SK-N-SH (cell line): ENCODE results near the gene TPD52L2. TPM values are rescaled to one million over a fixed set of nuclear protein-coding genes. Genes with fewer than 3 reads are reported as not detected.

Experiments used
- CTCF ChIA-PET: fragments of 300-600, 350-600 bp; formaldehyde crosslinking; extraction: SDS; loops from one replicate; lab custom pipeline; 2021; lab: Yijun Ruan, JAX
- POLR2A ChIA-PET: fragments of 350-600 bp; sonication (Branson Sonifier 250); formaldehyde crosslinking; extraction: SDS; loops from one replicate; lab custom pipeline; 2020; ENCODE audit warnings: antibody characterized with exemption, inconsistent platforms; lab: Yijun Ruan, JAX
- DNase-seq: peaks from one replicate; pipeline ENCODE4 v3.0.0; 2012
- H2AFZ ChIP-seq: fragments of 200-600 bp; sonication (generic); 2 replicates; pipeline ENCODE4 v1.8.1; 2016; ENCODE audit warnings: antibody characterized with exemption, mild to moderate bottlenecking, low read depth
- H3F3A ChIP-seq: fragments of 200-600 bp; sonication (generic); replicated peaks from 2 replicates; pipeline ENCODE3; 2016; ENCODE audit warnings: antibody characterized with exemption, mild to moderate bottlenecking; ENCODE audit not compliant: insufficient read depth
- H3K27ac ChIP-seq, 2 experiments: fragments of 200-500 bp in 1 of 2; fragments of 200-600 bp in 1 of 2; sonication (Bioruptor generic) in 1 of 2; sonication (generic), shearing (Covaris generic) in 1 of 2; 2 replicates each; pipeline versions ENCODE4 v1.5.1 to v1.6.1; 2014 to 2016; ENCODE audit warnings: low read depth in 2 of 2, inconsistent platforms in 1 of 2, low read length in 1 of 2, mild to moderate bottlenecking in 1 of 2, mixed read lengths in 1 of 2
- H3K27me3 ChIP-seq: fragments of 200-600 bp; sonication (generic), shearing (Covaris generic); 2 replicates; pipeline ENCODE4 v1.6.1; 2016; ENCODE audit warnings: mixed run types; ENCODE audit not compliant: insufficient read depth
- H3K36me3 ChIP-seq, 2 experiments: fragments of 200-500 bp in 1 of 2; fragments of 200-600 bp in 1 of 2; sonication (Bioruptor generic) in 1 of 2; sonication (generic) in 1 of 2; replicated peaks in 1 of 2; 2 replicates each; pipeline versions ENCODE3 to v1.5.1; 2014 to 2016; ENCODE audit warnings: low read length in 1 of 2, mild to moderate bottlenecking in 1 of 2; ENCODE audit not compliant: insufficient read depth in 2 of 2, control insufficient read depth in 1 of 2
- H3K4me1 ChIP-seq, 2 experiments: fragments of 200-500 bp in 1 of 2; fragments of 200-600 bp in 1 of 2; sonication (Bioruptor generic) in 1 of 2; sonication (generic), shearing (Covaris generic) in 1 of 2; 2 replicates each; pipeline versions ENCODE4 v1.5.1 to v1.6.1; 2014 to 2016; ENCODE audit warnings: low read depth in 1 of 2, low read length in 1 of 2, mixed run types in 1 of 2; ENCODE audit not compliant: insufficient read depth in 2 of 2, control insufficient read depth in 1 of 2
- H3K4me2 ChIP-seq: fragments of 200-600 bp; sonication (generic), shearing (Covaris generic); 2 replicates; pipeline ENCODE4 v1.6.1; 2017; ENCODE audit warnings: mixed run types
- H3K4me3 ChIP-seq, 2 experiments: fragments of 200-500 bp in 1 of 2; fragments of 200-600 bp in 1 of 2; sonication (Bioruptor generic) in 1 of 2; sonication (generic), shearing (Covaris generic) in 1 of 2; 2 replicates each; pipeline versions ENCODE4 v1.5.1 to v1.8.1; 2014 to 2016; ENCODE audit warnings: low read depth in 2 of 2, inconsistent platforms in 1 of 2, low read length in 1 of 2, mild to moderate bottlenecking in 1 of 2, mixed read lengths in 1 of 2, moderate library complexity in 1 of 2
- H3K79me2 ChIP-seq: fragments of 200-600 bp; sonication (generic); 2 replicates; pipeline ENCODE4 v1.8.1; 2017; ENCODE audit warnings: mild to moderate bottlenecking; ENCODE audit not compliant: insufficient read depth
- H3K9ac ChIP-seq: fragments of 200-600 bp; sonication (generic); 2 replicates; pipeline ENCODE4 v1.6.1; 2017; ENCODE audit warnings: mixed run types
- H3K9me2 ChIP-seq: fragments of 200-600 bp; sonication (generic); 2 replicates; pipeline ENCODE4 v1.6.1; 2017; ENCODE audit warnings: mixed run types
- H3K9me3 ChIP-seq: fragments of 200-600 bp; sonication (generic); 2 replicates; pipeline ENCODE4 v1.6.1; 2017; ENCODE audit warnings: mixed run types, mild to moderate bottlenecking, moderate library complexity
- H4K20me1 ChIP-seq: fragments of 200-600 bp; sonication (generic); 2 replicates; pipeline ENCODE4 v1.6.1; 2017; ENCODE audit warnings: mild to moderate bottlenecking, mixed run types; ENCODE audit not compliant: insufficient read depth
- CHD2 ChIP-seq: fragments of 150-350 bp; IDR thresholded peaks from 2 replicates; pipeline ENCODE4 v1.6.1; 2018; ENCODE audit warnings: low read length; ENCODE audit not compliant: partially characterized antibody
- EP300 ChIP-seq, 2 experiments: IDR thresholded peaks; 2 replicates each; pipeline versions ENCODE4 v1.4.0 to v1.6.1; 2012; ENCODE audit warnings: borderline replicate concordance in 1 of 2, low read depth in 1 of 2, low read length in 1 of 2
- EZH2phosphoT487 ChIP-seq: fragments of 200-600 bp; sonication (generic); IDR thresholded peaks from 2 replicates; pipeline ENCODE4 v1.6.1; 2017; ENCODE audit warnings: low read depth, mixed run types, mild to moderate bottlenecking, antibody characterized with exemption, moderate library complexity, borderline replicate concordance
- MEF2A ChIP-seq: IDR thresholded peaks from 2 replicates; pipeline ENCODE4 v1.4.0; 2012; ENCODE audit warnings: low read depth, borderline replicate concordance
- MXI1 ChIP-seq: IDR thresholded peaks from 2 replicates; pipeline ENCODE4 v1.6.1; 2012; ENCODE audit warnings: mild to moderate bottlenecking, low read depth, low read length, improper control_type of control experiment
- NRF1 ChIP-seq: IDR thresholded peaks from 2 replicates; pipeline ENCODE4 v1.6.1; 2012; ENCODE audit warnings: low read depth, mild to moderate bottlenecking, low read length
- RAD21 ChIP-seq: IDR thresholded peaks from 2 replicates; pipeline ENCODE4 v1.6.1; 2012; ENCODE audit warnings: mild to moderate bottlenecking, low read length
- SMC3 ChIP-seq: IDR thresholded peaks from 2 replicates; pipeline ENCODE4 v1.6.1; 2012; ENCODE audit warnings: low read depth, low read length, improper control_type of control experiment
- WGBS: methylation state at CpG from one replicate; pipeline ENCODE4 v1.1.6; 2017; ENCODE audit warnings: low lambda C conversion rate; 5-methylcytosine and 5-hydroxymethylcytosine counted together
- polyA plus RNA-seq, 3 experiments: library from polyadenylated mRNA; depleted of rRNA; stranded (reverse); fragments of >200 nt; gene quantifications; 2 replicates each; pipeline ENCODE4 v1.2.3, GENCODE V29; 2012
- TF ChIP-seq, protein P1 (sequence below): fragments of 150-350 bp; IDR thresholded peaks from 2 replicates; pipeline ENCODE4 v1.6.1; 2016; ENCODE audit warnings: mild to moderate bottlenecking, low read depth, low read length
- TF ChIP-seq, protein P2 (sequence below): fragments of 150-350 bp; IDR thresholded peaks from 2 replicates; pipeline ENCODE4 v1.6.1; 2017; ENCODE audit warnings: antibody characterized with exemption, low read length, low read depth, borderline replicate concordance

The TPD52L2 gene
- polyA plus RNA-seq, 1 of the 3 experiments (the other 2 are of a cell fraction) = 137 TPM

DNA sequence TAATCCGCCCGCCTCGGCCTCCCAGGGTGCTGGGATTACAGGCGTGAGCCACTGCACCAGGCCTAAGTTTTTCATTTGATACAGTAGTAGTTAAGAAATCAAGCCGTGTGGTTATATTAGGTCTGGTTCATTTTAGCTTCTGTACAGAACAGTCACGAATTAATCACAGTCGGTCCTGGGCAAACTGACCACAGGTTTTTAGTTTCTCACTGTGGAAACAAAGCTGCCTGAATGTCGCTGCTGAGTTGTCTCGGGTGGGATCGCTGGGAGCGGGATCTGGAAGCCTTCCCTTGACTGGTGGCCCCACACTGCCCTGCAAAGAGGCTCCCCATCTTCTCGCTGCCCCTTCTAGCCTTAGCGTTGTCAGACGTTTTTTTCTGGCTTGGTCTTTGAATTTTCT is 72.5 kb downstream of the TPD52L2 start:
- POLR2A ChIA-PET = no interaction called here
- H4K20me1 ChIP-seq = peaks cover 27% of the 10 kb centered on the region; the same call in 1 of the 2 replicates

DNA sequence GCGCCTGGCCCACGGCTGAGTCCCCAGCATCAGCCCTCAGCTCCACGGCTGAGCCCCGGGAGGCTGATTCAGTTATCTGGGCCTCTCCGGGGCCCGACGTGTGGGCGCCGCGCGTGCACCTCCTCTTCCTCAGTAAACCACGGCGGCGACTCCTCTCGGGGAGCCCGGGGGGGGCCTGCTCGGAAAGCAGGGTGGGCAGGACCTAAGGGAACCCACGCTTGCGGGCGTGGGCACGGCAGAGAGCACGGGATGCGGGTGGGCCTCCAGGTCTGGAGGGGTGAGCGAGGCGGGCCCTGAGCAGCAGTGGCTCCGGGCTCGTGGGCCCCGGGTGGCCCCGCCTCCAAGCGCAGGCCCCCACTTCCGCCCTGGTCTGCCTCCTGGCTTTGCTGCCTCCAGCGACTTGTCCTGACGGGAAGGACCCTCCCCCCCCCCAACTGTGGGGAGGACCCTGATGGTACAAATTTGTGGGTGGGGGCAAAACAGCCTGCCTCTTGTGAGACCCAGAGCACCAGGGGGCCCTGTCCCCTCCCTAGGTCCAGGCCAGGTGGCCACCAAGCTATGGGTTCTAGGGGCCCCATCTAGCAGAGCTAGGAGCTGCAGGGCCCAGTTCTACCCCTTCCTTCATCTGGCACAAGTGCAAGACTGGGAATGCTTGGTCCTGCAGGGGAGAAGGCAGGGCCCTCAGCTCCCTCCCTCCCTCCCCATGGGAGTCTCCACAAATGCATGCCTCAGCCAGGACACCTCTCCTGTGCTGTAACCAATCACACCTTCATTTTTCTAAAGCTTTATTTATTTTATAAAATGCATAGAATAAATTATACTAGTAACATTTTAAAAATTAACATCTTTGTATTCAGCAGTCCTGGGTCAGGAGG is 74.2 kb downstream of the TPD52L2 start:
- H3K36me3 ChIP-seq = peaks cover 0 to 58% of the 10 kb centered on the region in 2 experiments
- peaks cover 39% of the 10 kb centered on the region; the same call in 1 of the 2 replicates for H4K20me1 ChIP-seq
- no peaks in the 10 kb centered on the region; a peak in 1 of 4 replicates for H3K4me1 ChIP-seq
- H2AFZ ChIP-seq = no peak overlapping the region
- no peaks in the 10 kb centered on the region for H3K27me3 ChIP-seq
- no peak overlapping the region for H3K9ac ChIP-seq
- H3K4me3 ChIP-seq = no peak overlapping the region
- H3K9me3 ChIP-seq = no peaks in the 10 kb centered on the region
- peaks cover 8% of the 10 kb centered on the region for H3F3A ChIP-seq
- 99% methylated on average over 14 of the region's 33 CpGs for WGBS
- peaks cover 5% of the 10 kb centered on the region; the same call in 1 of the 2 replicates for H3K79me2 ChIP-seq
- H3K9me2 ChIP-seq = no peaks in the 10 kb centered on the region
- no peak overlapping the region for H3K4me2 ChIP-seq
- DNase-seq = no peak
- H3K27ac ChIP-seq = no peak overlapping the region
- CTCF ChIA-PET = interaction anchor here (0.8 to 1.0 kb wide), 2 partner anchors 21 to 164 kb away, joined by 3 read pairs; no protein-coding TSS in a partner anchor
- no peak for TF ChIP-seq MXI1
- TF ChIP-seq, protein P1, sequence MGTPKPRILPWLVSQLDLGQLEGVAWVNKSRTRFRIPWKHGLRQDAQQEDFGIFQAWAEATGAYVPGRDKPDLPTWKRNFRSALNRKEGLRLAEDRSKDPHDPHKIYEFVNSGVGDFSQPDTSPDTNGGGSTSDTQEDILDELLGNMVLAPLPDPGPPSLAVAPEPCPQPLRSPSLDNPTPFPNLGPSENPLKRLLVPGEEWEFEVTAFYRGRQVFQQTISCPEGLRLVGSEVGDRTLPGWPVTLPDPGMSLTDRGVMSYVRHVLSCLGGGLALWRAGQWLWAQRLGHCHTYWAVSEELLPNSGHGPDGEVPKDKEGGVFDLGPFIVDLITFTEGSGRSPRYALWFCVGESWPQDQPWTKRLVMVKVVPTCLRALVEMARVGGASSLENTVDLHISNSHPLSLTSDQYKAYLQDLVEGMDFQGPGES = no peak
- no peak for TF ChIP-seq RAD21
- no peak for TF ChIP-seq SMC3
- no peak for TF ChIP-seq EP300 (IDR thresholded peaks at IDR 0.05; ENCODE audit: borderline replicate concordance in 1 of 2, low read depth in 1 of 2, low read length in 1 of 2)
- TF ChIP-seq, protein P2, sequence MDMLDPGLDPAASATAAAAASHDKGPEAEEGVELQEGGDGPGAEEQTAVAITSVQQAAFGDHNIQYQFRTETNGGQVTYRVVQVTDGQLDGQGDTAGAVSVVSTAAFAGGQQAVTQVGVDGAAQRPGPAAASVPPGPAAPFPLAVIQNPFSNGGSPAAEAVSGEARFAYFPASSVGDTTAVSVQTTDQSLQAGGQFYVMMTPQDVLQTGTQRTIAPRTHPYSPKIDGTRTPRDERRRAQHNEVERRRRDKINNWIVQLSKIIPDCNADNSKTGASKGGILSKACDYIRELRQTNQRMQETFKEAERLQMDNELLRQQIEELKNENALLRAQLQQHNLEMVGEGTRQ = no peak
- POLR2A ChIA-PET = no interaction called here

More for the DNA sequence above, 72.5 kb downstream of the TPD52L2 start:
- DNase-seq = no peak
- no peak overlapping the region for H3K4me2 ChIP-seq
- no peaks in the 10 kb centered on the region for H3K9me2 ChIP-seq
- no peaks in the 10 kb centered on the region for H3K9me3 ChIP-seq
- H3F3A ChIP-seq = peaks cover 3% of the 10 kb centered on the region
- no peaks in the 10 kb centered on the region for H3K4me1 ChIP-seq
- H3K27ac ChIP-seq = no peak overlapping the region
- no peak overlapping the region for H2AFZ ChIP-seq
- H3K27me3 ChIP-seq = no peaks in the 10 kb centered on the region
- CTCF ChIA-PET = no interaction called here
- H3K9ac ChIP-seq = no peak overlapping the region
- no peak overlapping the region for H3K4me3 ChIP-seq
- 86% methylated on average over 11 of the region's 14 CpGs for WGBS
- TF ChIP-seq MEF2A (no peak), CHD2 (no peak), EZH2phosphoT487 (no peak), NRF1 (no peak)
- TF ChIP-seq, all 33 proteins: peak for 0
- Histone ChIP-seq H3K79me2 (peaks cover 5% of the 10 kb centered on the region; the same call in 1 of the 2 replicates), H3K36me3 (peaks cover 0 to 50% of the 10 kb centered on the region in 2 experiments)
